A172 (cell line): ENCODE data around the gene FBXO47. TPM values are rescaled to one million over a fixed set of nuclear protein-coding genes. Genes with fewer than 3 reads are reported as not detected.

Experiments used
- total RNA-seq: library from RNA; depleted of rRNA; stranded (reverse); fragments of >200 nt; shearing (Covaris generic); gene quantifications from 2 replicates; pipeline ENCODE4 v1.2.3, GENCODE V29; 2014; rRNA removed

The FBXO47 gene
- total RNA-seq, 1 experiment from 2014 or later: not detected

Other genes starting within 250 kb of the FBXO47 start
- 7.5 and 12.4 TPM in 2 replicates for gene CISD3, start 237.1 kb downstream of the FBXO47 start, total RNA-seq
- gene PCGF2, start 219.1 kb downstream of the FBXO47 start, total RNA-seq: 8.2 and 9.9 TPM in 2 replicates
- gene PSMB3, start 214.7 kb downstream of the FBXO47 start, total RNA-seq: 484 and 521 TPM in 2 replicates
- 55.6 and 66.9 TPM in 2 replicates for gene PIP4K2B, start 167.8 kb downstream of the FBXO47 start, total RNA-seq
- gene CWC25, start 142.1 kb downstream of the FBXO47 start, total RNA-seq: 15.8 and 16.1 TPM in 2 replicates
- 1,400 and 1,966 TPM in 2 replicates for gene RPL23, start 113.7 kb downstream of the FBXO47 start, total RNA-seq
- 248 and 270 TPM in 2 replicates for gene LASP1, start 97.3 kb downstream of the FBXO47 start, total RNA-seq
- gene PLXDC1, start 184.2 kb upstream of the FBXO47 start, total RNA-seq: 0.64 and 2.1 TPM in 2 replicates
- gene ARL5C, start 198.8 kb upstream of the FBXO47 start, total RNA-seq: not detected in 2 replicates
- gene CACNB1, start 230.3 kb upstream of the FBXO47 start, total RNA-seq: 4.0 and 4.5 TPM in 2 replicates
- 2,332 and 2,918 TPM in 2 replicates for gene RPL19, start 232.9 kb upstream of the FBXO47 start, total RNA-seq